Stimulated activated memory B cell treated with anti-CD40 and anti-IgM and Interleukin-4, amounts not matched to agents 10 μg/mL and 1 μg/mL and 100 μg/mL, for 72 hours (primary cell): ENCODE data around the gene OR52H1.

Experiments used
- ATAC-seq: fragments of 150-1000 bp; cut with Tn5 transposase; 2 replicates; pipeline ENCODE4 v1.10.0; 2021
- H3K27ac Mint-ChIP-seq: one replicate; pipeline ENCODE4 v1.8.0; 2022; ENCODE audit warnings: mild to moderate bottlenecking, mixed read lengths
- H3K27me3 Mint-ChIP-seq: one replicate; pipeline ENCODE4 v1.8.0; 2022; ENCODE audit warnings: mixed read lengths
- H3K36me3 Mint-ChIP-seq: one replicate; pipeline ENCODE4 v1.8.0; 2022; ENCODE audit warnings: mixed read lengths
- H3K4me1 Mint-ChIP-seq: one replicate; pipeline ENCODE4 v1.8.0; 2022; ENCODE audit warnings: mixed read lengths
- H3K4me3 Mint-ChIP-seq: one replicate; pipeline ENCODE4 v1.8.0; 2022; ENCODE audit warnings: mild to moderate bottlenecking, moderate library complexity, mixed read lengths
- H3K9me3 Mint-ChIP-seq: one replicate; pipeline ENCODE4 v1.8.0; 2022; ENCODE audit warnings: mixed read lengths

OR52H1 gene

GRCh38 chr11:5508605-5509004 is 39.7 kb downstream of the OR52H1 start:
- H3K9me3 Mint-ChIP-seq: no peaks in the 10 kb centered on the region
- H3K27ac Mint-ChIP-seq: no peak overlapping the region
- H3K4me1 Mint-ChIP-seq: no peaks in the 10 kb centered on the region
- no peak overlapping the region for H3K4me3 Mint-ChIP-seq
- no peak for ATAC-seq
- no peaks in the 10 kb centered on the region for H3K36me3 Mint-ChIP-seq
- peaks cover 22% of the 10 kb centered on the region for H3K27me3 Mint-ChIP-seq

GRCh38 chr11:5507933-5508305 is 40.4 kb downstream of the OR52H1 start:
- H3K4me1 Mint-ChIP-seq: no peaks in the 10 kb centered on the region
- no peaks in the 10 kb centered on the region for H3K36me3 Mint-ChIP-seq
- H3K27ac Mint-ChIP-seq: no peak overlapping the region
- ATAC-seq: no peak
- H3K4me3 Mint-ChIP-seq: no peak overlapping the region
- peaks cover 22% of the 10 kb centered on the region for H3K27me3 Mint-ChIP-seq
- no peaks in the 10 kb centered on the region for H3K9me3 Mint-ChIP-seq

- no peaks in the 10 kb centered on the region for H3K9me3 Mint-ChIP-seq
- no peak overlapping the region for H3K27ac Mint-ChIP-seq
- peaks cover 24% of the 10 kb centered on the region for H3K27me3 Mint-ChIP-seq
- H3K36me3 Mint-ChIP-seq: no peaks in the 10 kb centered on the region
- no peaks in the 10 kb centered on the region for H3K4me1 Mint-ChIP-seq
- no peak for ATAC-seq
- H3K4me3 Mint-ChIP-seq: no peak overlapping the region
These were observed 41.0 kb downstream of the OR52H1 start for GRCh38 chr11:5507177-5507932.

GRCh38 chr11:5505363-5506048 is 42.8 kb downstream of the OR52H1 start:
- H3K9me3 Mint-ChIP-seq: no peaks in the 10 kb centered on the region
- peaks cover 34% of the 10 kb centered on the region for H3K27me3 Mint-ChIP-seq
- ATAC-seq: no peak
- no peaks in the 10 kb centered on the region for H3K36me3 Mint-ChIP-seq
- H3K4me3 Mint-ChIP-seq: no peak overlapping the region
- no peak overlapping the region for H3K27ac Mint-ChIP-seq
- H3K4me1 Mint-ChIP-seq: no peaks in the 10 kb centered on the region

GRCh38 chr11:5504403-5504921 is 43.9 kb downstream of the OR52H1 start:
- Mint-ChIP-seq H3K4me3 (no peak overlapping the region), H3K36me3 (no peaks in the 10 kb centered on the region), H3K27me3 (peaks cover 34% of the 10 kb centered on the region), H3K27ac (no peak overlapping the region), H3K9me3 (no peaks in the 10 kb centered on the region), H3K4me1 (no peaks in the 10 kb centered on the region)
- ATAC-seq: no peak

GRCh38 chr11:5500393-5500801 is 47.9 kb downstream of the OR52H1 start:
- Mint-ChIP-seq H3K9me3 (no peaks in the 10 kb centered on the region), H3K36me3 (no peaks in the 10 kb centered on the region), H3K4me1 (no peaks in the 10 kb centered on the region), H3K27me3 (peaks cover 13% of the 10 kb centered on the region), H3K27ac (no peak overlapping the region), H3K4me3 (no peak overlapping the region)
- ATAC-seq: no peak

- H3K27me3 Mint-ChIP-seq: peaks cover 13% of the 10 kb centered on the region
- H3K36me3 Mint-ChIP-seq: no peaks in the 10 kb centered on the region
- ATAC-seq: no peak
- H3K4me3 Mint-ChIP-seq: no peak overlapping the region
- no peak overlapping the region for H3K27ac Mint-ChIP-seq
- no peaks in the 10 kb centered on the region for H3K9me3 Mint-ChIP-seq
- no peaks in the 10 kb centered on the region for H3K4me1 Mint-ChIP-seq
These were observed 48.7 kb downstream of the OR52H1 start for GRCh38 chr11:5499671-5500070.
